Psoas muscle (tissue), 8 donors: ENCODE results near the gene COX19. TPM values are rescaled to one million over a fixed set of nuclear protein-coding genes. Genes with fewer than 3 reads are reported as not detected.

ENCODE experiments used
- ATAC-seq, 4 donors: fragments of 200-7000 bp; cut with Tn5 transposase; one replicate each; pipeline ENCODE4 v1.9.1; 2020; ENCODE audit warnings: moderate library complexity in 3 of 4, mild to moderate bottlenecking in 2 of 4
- DNase-seq, 2 donors: peaks; one replicate each; pipeline ENCODE4 v3.0.0-alpha.2; 2020
- H3K27ac ChIP-seq: fragments of 200-600 bp; one replicate; pipeline ENCODE4 v1.8.0; 2022
- H3K27me3 ChIP-seq, 3 donors: fragments of 200-600 bp in 1 of 3; one replicate each; pipeline versions ENCODE4 v1.6.1 to v1.8.0; 2013 to 2022; ENCODE audit warnings: low read length in 2 of 3, mild to moderate bottlenecking in 2 of 3, moderate library complexity in 1 of 3; ENCODE audit not compliant: insufficient read depth in 3 of 3
- H3K36me3 ChIP-seq, 2 donors: fragments of 200-600 bp in 1 of 2; one replicate each; pipeline versions ENCODE4 v1.6.1 to v1.8.0; 2013 to 2022; ENCODE audit warnings: low read depth in 1 of 2, mild to moderate bottlenecking in 1 of 2, moderate library complexity in 1 of 2; ENCODE audit not compliant: insufficient read depth in 1 of 2
- H3K4me1 ChIP-seq: fragments of 200-600 bp; one replicate; pipeline ENCODE4 v1.8.0; 2022
- H3K4me3 ChIP-seq: fragments of 200-600 bp; one replicate; pipeline ENCODE4 v1.8.0; 2022; ENCODE audit warnings: mild to moderate bottlenecking
- H3K9me3 ChIP-seq: fragments of 200-600 bp; one replicate; pipeline ENCODE4 v1.8.0; 2022
- WGBS, 3 donors: extraction: QIAGEN DNeasy Blood & Tissue Kit; methylation state at CpG; one replicate each; pipeline versions ENCODE4 v1.1.6 to v1.1.7; 2013; 5-methylcytosine and 5-hydroxymethylcytosine counted together
- intact Hi-C, 2 donors: fragments of 100-400 bp; cut with DNase I; formaldehyde crosslinking; loops; one replicate each; pipeline versions ENCODE4 v1.11.0 to v1.14.2; 2022
- polyA plus RNA-seq, 3 donors: library from polyadenylated mRNA; stranded (reverse); fragments of 200-250 nt; gene quantifications; one replicate each; pipeline ENCODE4 v1.2.3, GENCODE V29; 2013
- total RNA-seq, 4 donors: library from RNA; stranded (reverse); fragmentation: NEBNext Ultra II Directional in 2 of 4; extraction: Animal tissue kit (Norgen Biotek cat#: 25700) in 2 of 4; gene quantifications; one replicate each; pipeline versions ENCODE4 v1.2.1 to v1.2.4, GENCODE V29; 2021 to 2023
- TF ChIP-seq, protein P1 (sequence below): fragments of 200-600 bp; IDR thresholded peaks from one replicate; pipeline ENCODE4 v1.8.0; 2022; ENCODE audit warnings: antibody characterized with exemption
- donor health status: healthy with polysubstance abuse.
- donor health status: DM: no; HTN: no; CAD: no; lungs with moderate emphysema.
- donor health status: Bipolar disorder and iron deficiency.
- donor health status: healthy.
- donor health status: DM: yes; HTN: yes; CAD: no.
- donor health status: DM: no; HTN: no; CAD: no.
- donor health status: DM: no; HTN: no; CAD: no.
- donor health status: DM: yes; HTN: yes; CAD: no.

The COX19 gene
- total and polyA plus RNA-seq, 7 donors: 4.5 to 12.2 (median 7.5) TPM

DNA sequence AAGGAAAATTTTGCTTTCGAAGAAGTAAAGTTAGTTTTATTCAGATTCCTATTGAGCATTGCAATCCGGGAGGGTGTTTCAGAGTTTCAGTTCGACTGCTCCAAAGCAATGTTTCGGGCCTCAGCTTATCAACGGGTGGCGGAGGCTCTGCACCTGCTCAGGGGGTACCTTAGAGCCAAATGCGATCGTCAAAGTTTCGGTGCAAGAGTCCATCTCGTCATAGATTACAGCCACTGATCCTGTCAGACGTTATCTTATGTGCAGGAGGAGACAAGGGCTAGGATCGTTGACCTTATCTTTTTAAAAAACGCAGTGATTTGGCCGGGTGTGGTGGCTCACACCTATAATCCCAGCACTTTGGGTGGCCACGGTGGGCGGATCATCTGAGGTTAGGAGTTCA lies 3.8 kb upstream of the COX19 start:
- Histone ChIP-seq H3K4me1 (peaks cover 4% of the 10 kb centered on the region), H3K27me3 (peaks cover 0 to 12% (median 7%) of the 10 kb centered on the region in 3 donors), H3K9me3 (no peaks in the 10 kb centered on the region), H3K36me3 (no peaks in the 10 kb centered on the region), H3K4me3 (no peak overlapping the region), H3K27ac (no peak overlapping the region)
- ATAC-seq (no peak), DNase-seq (no peak)
- intact Hi-C loops: no loop called here
- TF ChIP-seq, protein P1, sequence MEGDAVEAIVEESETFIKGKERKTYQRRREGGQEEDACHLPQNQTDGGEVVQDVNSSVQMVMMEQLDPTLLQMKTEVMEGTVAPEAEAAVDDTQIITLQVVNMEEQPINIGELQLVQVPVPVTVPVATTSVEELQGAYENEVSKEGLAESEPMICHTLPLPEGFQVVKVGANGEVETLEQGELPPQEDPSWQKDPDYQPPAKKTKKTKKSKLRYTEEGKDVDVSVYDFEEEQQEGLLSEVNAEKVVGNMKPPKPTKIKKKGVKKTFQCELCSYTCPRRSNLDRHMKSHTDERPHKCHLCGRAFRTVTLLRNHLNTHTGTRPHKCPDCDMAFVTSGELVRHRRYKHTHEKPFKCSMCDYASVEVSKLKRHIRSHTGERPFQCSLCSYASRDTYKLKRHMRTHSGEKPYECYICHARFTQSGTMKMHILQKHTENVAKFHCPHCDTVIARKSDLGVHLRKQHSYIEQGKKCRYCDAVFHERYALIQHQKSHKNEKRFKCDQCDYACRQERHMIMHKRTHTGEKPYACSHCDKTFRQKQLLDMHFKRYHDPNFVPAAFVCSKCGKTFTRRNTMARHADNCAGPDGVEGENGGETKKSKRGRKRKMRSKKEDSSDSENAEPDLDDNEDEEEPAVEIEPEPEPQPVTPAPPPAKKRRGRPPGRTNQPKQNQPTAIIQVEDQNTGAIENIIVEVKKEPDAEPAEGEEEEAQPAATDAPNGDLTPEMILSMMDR: no peak
- 86 to 89% (median 89%) methylated on average over 16 of the region's 16 CpGs for WGBS, 3 donors

DNA sequence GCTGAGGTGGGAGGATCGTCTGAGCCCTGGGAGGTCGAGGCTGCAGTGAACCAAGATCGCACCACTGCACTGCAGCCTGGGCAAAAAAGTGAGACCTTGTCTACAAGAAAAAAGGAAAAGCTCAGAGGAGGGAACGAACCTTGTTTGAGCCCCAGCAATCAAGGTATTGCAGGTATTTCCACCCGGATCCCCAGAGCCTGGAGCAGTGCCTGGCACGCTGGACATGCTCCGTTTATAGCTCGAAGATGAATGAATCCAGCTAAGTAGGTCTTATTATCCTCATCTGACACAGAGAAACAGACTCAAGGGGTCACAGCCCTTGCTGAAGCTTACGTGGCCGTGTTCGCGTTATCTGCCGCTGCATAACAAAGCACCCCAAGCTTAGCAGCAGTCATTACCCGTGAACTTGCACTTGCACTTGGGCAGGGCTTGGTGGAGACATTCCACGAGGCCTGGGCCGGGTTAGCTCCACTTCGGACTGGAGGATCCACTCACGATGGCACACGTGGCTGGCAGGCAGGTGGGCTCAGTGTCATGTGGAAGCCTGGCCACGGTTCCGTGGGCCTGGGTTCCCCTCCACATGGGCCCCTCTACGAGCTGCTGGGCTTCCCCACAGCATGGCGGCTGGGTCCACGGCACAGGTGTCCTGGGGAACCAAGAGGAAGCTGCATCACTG lies 3.2 kb upstream of the COX19 start:
- Histone ChIP-seq H3K27me3 (peaks cover 0 to 6% (median 5%) of the 10 kb centered on the region in 3 donors), H3K36me3 (no peaks in the 10 kb centered on the region), H3K9me3 (no peaks in the 10 kb centered on the region), H3K27ac (no peak overlapping the region), H3K4me1 (peaks cover 10% of the 10 kb centered on the region), H3K4me3 (no peak overlapping the region)
- TF ChIP-seq, protein P1: no peak
- no peak for DNase-seq
- intact Hi-C loops: no loop called here
- ATAC-seq: no peak
- 85 to 90% (median 90%) methylated on average over 23 to 24 of the region's 24 CpGs for WGBS, 3 donors

DNA sequence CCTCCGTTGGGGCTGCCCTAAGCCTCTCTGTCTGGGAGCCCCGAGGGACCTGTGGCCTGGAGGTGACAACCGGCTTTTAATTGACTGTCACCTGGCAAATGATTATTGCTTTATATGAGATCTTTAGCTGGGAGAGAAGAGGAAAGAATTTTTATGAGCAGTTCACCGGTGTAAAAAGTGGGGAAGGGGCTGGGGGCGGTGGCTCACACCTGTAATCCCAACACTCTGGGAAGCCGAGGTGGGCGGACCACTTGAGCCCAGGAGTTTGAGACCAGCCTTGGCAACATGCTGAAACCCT lies 2.6 kb upstream of the COX19 start:
- intact Hi-C loops: no loop called here
- Histone ChIP-seq H3K27me3 (peaks cover 0 to under 1% (median 0%) of the 10 kb centered on the region in 3 donors), H3K4me3 (no peak overlapping the region), H3K27ac (no peak overlapping the region), H3K36me3 (peaks cover 0 to 4% of the 10 kb centered on the region in 2 donors), H3K4me1 (peaks cover 16% of the 10 kb centered on the region), H3K9me3 (no peaks in the 10 kb centered on the region)
- TF ChIP-seq, protein P1: no peak
- 60 to 67% (median 65%) methylated on average over 7 of the region's 7 CpGs for WGBS, 3 donors
- ATAC-seq: no peak
- DNase-seq: no peak

DNA sequence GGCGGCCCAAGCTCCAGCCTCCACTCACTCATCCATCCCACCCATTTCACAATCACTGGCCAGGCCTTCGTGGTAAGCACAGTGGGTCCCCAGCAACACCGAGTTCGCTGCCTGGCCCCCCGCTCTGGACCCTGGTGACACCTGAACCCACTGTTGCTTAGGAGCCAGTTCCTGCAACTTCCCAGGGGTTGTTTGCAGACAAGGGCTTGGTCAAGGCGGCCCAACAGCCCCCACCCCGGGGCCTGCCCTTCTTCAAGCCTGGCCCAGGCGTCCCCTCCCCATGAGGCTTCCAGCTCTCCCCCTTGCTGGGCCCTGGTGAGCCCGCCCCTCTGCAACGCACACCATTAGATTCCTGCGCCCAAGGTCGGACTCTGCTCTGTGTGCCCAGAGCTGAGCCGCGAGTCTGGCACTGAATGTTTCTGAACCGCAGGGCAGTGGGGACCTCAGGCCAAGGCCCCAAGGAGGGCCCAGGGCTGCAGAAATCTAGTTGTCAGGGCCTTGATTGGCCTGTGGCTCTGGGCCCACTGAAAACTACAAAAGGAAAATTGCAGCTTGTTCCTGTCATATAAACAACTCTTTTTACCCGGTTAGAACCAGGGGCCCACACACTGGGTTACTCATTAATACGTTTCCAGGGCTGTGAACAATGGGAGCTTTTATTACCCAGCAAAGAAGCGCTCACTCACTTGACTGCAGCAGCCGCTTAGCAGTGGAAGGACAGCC lies 2.1 kb upstream of the COX19 start:
- Histone ChIP-seq H3K27me3 (no peaks in the 10 kb centered on the region), H3K4me3 (no peak overlapping the region), H3K9me3 (no peaks in the 10 kb centered on the region), H3K4me1 (peaks cover 18% of the 10 kb centered on the region), H3K36me3 (peaks cover 0 to 9% of the 10 kb centered on the region in 2 donors), H3K27ac (no peak overlapping the region)
- no peak for DNase-seq
- no peak for ATAC-seq
- intact Hi-C loops: no loop called here
- TF ChIP-seq, protein P1: no peak
- WGBS, 3 donors: 69 to 76% (median 71%) methylated on average over 19 of the region's 19 CpGs
